Measurements from ENCODE around the gene RAB38.

GRCh38 chr11:88174709-88175568 lies at the start of gene RAB38:
- TF ChIP-seq, protein P1, sequence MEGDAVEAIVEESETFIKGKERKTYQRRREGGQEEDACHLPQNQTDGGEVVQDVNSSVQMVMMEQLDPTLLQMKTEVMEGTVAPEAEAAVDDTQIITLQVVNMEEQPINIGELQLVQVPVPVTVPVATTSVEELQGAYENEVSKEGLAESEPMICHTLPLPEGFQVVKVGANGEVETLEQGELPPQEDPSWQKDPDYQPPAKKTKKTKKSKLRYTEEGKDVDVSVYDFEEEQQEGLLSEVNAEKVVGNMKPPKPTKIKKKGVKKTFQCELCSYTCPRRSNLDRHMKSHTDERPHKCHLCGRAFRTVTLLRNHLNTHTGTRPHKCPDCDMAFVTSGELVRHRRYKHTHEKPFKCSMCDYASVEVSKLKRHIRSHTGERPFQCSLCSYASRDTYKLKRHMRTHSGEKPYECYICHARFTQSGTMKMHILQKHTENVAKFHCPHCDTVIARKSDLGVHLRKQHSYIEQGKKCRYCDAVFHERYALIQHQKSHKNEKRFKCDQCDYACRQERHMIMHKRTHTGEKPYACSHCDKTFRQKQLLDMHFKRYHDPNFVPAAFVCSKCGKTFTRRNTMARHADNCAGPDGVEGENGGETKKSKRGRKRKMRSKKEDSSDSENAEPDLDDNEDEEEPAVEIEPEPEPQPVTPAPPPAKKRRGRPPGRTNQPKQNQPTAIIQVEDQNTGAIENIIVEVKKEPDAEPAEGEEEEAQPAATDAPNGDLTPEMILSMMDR (IDR thresholded peaks at IDR 0.05): no peak
- TF ChIP-seq ZFX (IDR thresholded peaks at IDR 0.05; ENCODE audit: borderline replicate concordance): no peak
